Mucosa of descending colon (tissue), 3 donors: ENCODE measurements around the gene TROAP. TPM values are rescaled to one million over a fixed set of nuclear protein-coding genes. Genes with fewer than 3 reads are reported as not detected.

ENCODE experiments used
- ATAC-seq: fragments of 200-7000 bp; cut with Tn5 transposase; one replicate; pipeline ENCODE4 v1.9.1; 2020; ENCODE audit warnings: mild to moderate bottlenecking, moderate library complexity
- DNase-seq, 3 donors: peaks; one replicate each; pipeline ENCODE4 v3.0.0-alpha.2; 2020
- H3K36me3 ChIP-seq: fragments of 200-600 bp; one replicate; pipeline ENCODE4 v1.8.0; 2021; ENCODE audit warnings: low read depth, mild to moderate bottlenecking
- H3K4me1 ChIP-seq: fragments of 200-600 bp; one replicate; pipeline ENCODE4 v1.8.0; 2021; ENCODE audit warnings: low read depth, mild to moderate bottlenecking
- H3K4me3 ChIP-seq: fragments of 200-600 bp; one replicate; pipeline ENCODE4 v1.8.0; 2021; ENCODE audit warnings: mild to moderate bottlenecking
- H3K9me3 ChIP-seq: fragments of 200-600 bp; one replicate; pipeline ENCODE4 v1.8.0; 2021; ENCODE audit warnings: mild to moderate bottlenecking
- intact Hi-C, 2 donors: fragments of 100-400 bp; cut with DNase I in 1 of 2; cut with micrococcal nuclease in 1 of 2; formaldehyde crosslinking; loops; one replicate each; pipeline versions ENCODE4 v1.11.0 to v1.11.1; 2022; cut with DNase I, micrococcal nuclease
- total RNA-seq, 3 donors: library from RNA; stranded (reverse); fragmentation: NEBNext Ultra II Directional in 2 of 3; extraction: Animal tissue kit (Norgen Biotek cat#: 25700) in 2 of 3; gene quantifications; one replicate each; pipeline versions ENCODE4 v1.2.1 to v1.2.4, GENCODE V29; 2021 to 2023
- TF ChIP-seq, protein P1 (sequence below): fragments of 200-600 bp; IDR thresholded peaks from one replicate; pipeline ENCODE4 v1.8.0; 2022; ENCODE audit warnings: antibody characterized with exemption, mild to moderate bottlenecking
- donor health status: DM: no; HTN: no; CAD: no; lungs with moderate emphysema.
- donor health status: DM: no; HTN: no; CAD: no.
- donor health status: DM: no; HTN: yes; CAD: no.

Gene TROAP
- total RNA-seq, 3 donors from 2014 or later, result 4.4 to 18.8 (median 5.8) TPM

DNA sequence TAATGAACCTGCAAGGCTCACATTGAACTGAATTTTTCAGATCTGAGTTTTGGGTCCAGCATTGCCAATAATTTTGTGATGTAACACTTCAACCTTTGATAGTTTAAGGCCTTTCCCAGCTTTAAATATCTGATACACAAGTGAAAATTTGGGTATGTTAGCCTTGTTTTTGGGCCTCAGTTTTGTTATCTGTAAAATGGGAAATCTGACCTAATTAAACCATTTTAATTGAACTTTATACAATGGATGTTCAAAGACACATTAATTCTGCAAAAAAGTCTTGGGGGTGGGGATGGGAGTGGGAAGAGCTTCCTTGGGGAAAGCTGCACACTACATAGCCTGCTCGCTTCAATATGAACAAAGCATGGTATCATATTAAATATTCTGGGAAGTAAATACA is 39.0 kb downstream of the TROAP start:
- intact Hi-C loops, result no loop called here
- H3K4me3 ChIP-seq, result no peak overlapping the region
- no peaks in the 10 kb centered on the region for H3K9me3 ChIP-seq
- peaks cover 5% of the 10 kb centered on the region for H3K4me1 ChIP-seq
- no peaks in the 10 kb centered on the region for H3K36me3 ChIP-seq
- DNase-seq (no peak), ATAC-seq (no peak)
- TF ChIP-seq, protein P1, sequence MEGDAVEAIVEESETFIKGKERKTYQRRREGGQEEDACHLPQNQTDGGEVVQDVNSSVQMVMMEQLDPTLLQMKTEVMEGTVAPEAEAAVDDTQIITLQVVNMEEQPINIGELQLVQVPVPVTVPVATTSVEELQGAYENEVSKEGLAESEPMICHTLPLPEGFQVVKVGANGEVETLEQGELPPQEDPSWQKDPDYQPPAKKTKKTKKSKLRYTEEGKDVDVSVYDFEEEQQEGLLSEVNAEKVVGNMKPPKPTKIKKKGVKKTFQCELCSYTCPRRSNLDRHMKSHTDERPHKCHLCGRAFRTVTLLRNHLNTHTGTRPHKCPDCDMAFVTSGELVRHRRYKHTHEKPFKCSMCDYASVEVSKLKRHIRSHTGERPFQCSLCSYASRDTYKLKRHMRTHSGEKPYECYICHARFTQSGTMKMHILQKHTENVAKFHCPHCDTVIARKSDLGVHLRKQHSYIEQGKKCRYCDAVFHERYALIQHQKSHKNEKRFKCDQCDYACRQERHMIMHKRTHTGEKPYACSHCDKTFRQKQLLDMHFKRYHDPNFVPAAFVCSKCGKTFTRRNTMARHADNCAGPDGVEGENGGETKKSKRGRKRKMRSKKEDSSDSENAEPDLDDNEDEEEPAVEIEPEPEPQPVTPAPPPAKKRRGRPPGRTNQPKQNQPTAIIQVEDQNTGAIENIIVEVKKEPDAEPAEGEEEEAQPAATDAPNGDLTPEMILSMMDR, result no peak

- TF ChIP-seq, protein P1, result no peak
- no peaks in the 10 kb centered on the region for H3K36me3 ChIP-seq
- intact Hi-C loops, result no loop called here
- H3K4me3 ChIP-seq, result no peak overlapping the region
- ATAC-seq, result no peak
- H3K4me1 ChIP-seq, result peaks cover 5% of the 10 kb centered on the region
- no peaks in the 10 kb centered on the region for H3K9me3 ChIP-seq
- DNase-seq, result no peak
These were observed 41.9 kb downstream of the TROAP start for GRCh38 chr12:49364989-49365388.

- ATAC-seq (no peak), DNase-seq (no peak)
- H3K4me3 ChIP-seq, result no peak overlapping the region
- H3K9me3 ChIP-seq, result no peaks in the 10 kb centered on the region
- H3K36me3 ChIP-seq, result no peaks in the 10 kb centered on the region
- intact Hi-C loops, result no loop called here
- TF ChIP-seq, protein P1, result no peak
- peaks cover 5% of the 10 kb centered on the region for H3K4me1 ChIP-seq
These were observed 42.5 kb downstream of the TROAP start for GRCh38 chr12:49365542-49365941.

DNA sequence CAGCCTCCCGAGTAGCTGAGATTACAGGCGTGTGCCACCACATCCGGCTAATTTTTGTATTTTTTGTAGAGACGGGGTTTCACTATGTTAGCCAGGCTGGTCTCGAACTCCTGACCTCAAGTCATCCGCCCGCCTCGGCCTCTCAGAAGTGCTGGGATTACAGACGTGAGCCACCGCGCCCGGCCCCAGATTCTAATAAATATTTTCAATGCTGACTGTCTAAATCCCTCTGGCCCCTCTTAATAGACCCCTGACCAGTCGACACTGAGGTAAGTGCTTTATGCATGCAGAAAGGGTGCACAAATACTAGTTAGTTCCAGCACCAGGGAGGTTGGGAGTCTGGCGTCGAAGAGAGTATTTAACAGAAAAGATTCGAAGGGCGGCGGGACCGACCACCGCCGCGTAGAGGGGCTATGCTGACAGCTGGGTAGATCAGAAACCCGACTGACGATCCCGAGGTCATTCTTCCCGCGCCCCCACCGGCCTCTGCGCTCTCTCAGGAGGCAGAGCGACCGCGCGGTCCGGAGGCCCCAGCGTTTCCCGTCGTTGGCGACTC is 43.1 kb downstream of the TROAP start:
- DNase-seq, result peak in 1 of 3 donors; percentile 47
- Histone ChIP-seq H3K4me1 (peaks cover 5% of the 10 kb centered on the region), H3K4me3 (peak overlapping the region; percentile 62), H3K36me3 (no peaks in the 10 kb centered on the region), H3K9me3 (no peaks in the 10 kb centered on the region)
- ATAC-seq, result peak; percentile 33
- TF ChIP-seq, protein P1, result no peak
- intact Hi-C loops, result no loop called here

DNA sequence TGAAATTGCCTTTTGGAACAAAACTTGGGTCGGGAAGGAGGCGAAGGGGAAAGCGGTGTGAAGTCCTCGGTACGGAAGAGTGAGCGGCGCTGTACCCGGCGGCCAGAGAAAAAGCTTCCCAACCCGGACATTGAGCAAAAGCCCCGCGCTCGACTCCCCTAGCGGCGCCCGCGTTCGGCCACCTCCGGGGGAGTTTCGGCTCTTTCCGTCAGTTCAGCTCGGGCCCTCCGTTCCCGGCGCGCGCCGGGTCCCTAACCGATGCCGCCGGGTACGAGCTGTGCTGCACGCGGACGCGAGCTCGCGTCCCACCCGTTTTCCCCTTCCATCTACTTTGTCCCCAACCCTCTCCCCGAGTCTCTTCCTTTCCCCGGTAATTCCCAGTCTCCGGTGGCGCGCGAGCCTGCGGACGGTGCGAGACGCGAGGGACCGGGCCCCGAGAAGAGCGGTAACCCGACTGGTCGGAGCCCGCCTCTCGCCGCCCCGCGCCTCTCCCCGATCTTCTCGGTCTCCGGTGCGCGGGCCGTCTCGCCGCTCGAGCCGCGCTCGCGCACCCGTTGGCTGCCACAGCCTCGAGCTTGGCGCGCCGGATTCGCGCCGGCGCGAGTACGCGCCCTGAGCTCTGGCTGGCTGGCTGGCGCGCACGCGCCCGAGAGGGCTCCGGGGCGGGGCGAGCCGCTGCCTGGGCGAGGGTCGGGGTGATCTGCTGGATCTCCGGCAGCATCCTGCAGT is 43.8 kb downstream of the TROAP start:
- Histone ChIP-seq H3K4me3 (peak overlapping the region; percentile 62), H3K36me3 (no peaks in the 10 kb centered on the region), H3K9me3 (no peaks in the 10 kb centered on the region), H3K4me1 (peaks cover 5% of the 10 kb centered on the region)
- TF ChIP-seq, protein P1, result no peak
- DNase-seq (peak; percentile 89 to 95 (median 90)), ATAC-seq (peak; percentile 93)
- intact Hi-C loops, result no loop called here
